Erythroblast (primary cell): Measurements from ENCODE around the gene EPS8.

ENCODE experiments used
- GATA1 ChIP-seq: IDR thresholded peaks from 2 replicates; pipeline ENCODE4 v1.6.1; 2011; ENCODE audit warnings: low read depth, mild to moderate bottlenecking, control low read depth, low read length, moderate library complexity
- POLR2A ChIP-seq: IDR thresholded peaks from 2 replicates; pipeline ENCODE4 v1.6.1; 2011; ENCODE audit warnings: mild to moderate bottlenecking, low read length

DNA sequence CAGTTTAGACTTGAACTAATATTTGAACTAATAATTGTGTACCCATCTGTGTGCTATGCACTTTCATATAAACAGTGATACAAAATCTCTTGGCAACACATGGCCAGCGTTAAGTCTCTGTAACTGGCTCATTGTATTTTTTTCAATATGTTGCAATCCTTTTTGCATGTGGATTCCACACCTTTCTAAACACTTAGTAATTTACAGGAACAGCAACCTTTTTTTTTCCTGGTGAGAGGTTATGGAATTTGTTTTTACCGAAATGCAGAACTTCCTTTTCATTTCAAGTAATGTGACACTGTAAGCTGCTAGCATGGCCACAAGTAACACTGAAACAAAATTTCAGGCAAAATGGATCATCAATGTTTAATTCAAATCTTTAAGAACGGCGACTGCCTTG is 45.4 kb upstream of the EPS8 start:
- no peak for TF ChIP-seq POLR2A
- TF ChIP-seq GATA1 = no peak
